Progenitor cell of endocrine pancreas (in vitro differentiated cells): ENCODE data around the gene CASP6. TPM values are rescaled to one million over a fixed set of nuclear protein-coding genes. Genes with fewer than 3 reads are reported as not detected.

Experiments
- DNase-seq: peaks from one replicate; pipeline ENCODE4 v3.0.0; 2021; ENCODE audit warnings: low spot score; ENCODE audit not compliant: unreplicated experiment
- H3K27ac Mint-ChIP-seq: 2 replicates; pipeline ENCODE4 v1.8.0; 2021; ENCODE audit warnings: mild to moderate bottlenecking, moderate library complexity, mixed read lengths
- H3K27me3 Mint-ChIP-seq: 2 replicates; pipeline ENCODE4 v1.8.0; 2021; ENCODE audit warnings: mixed read lengths
- H3K36me3 Mint-ChIP-seq: 2 replicates; pipeline ENCODE4 v1.8.0; 2022; ENCODE audit warnings: mixed read lengths; ENCODE audit not compliant: insufficient read depth
- H3K4me1 Mint-ChIP-seq: 2 replicates; pipeline ENCODE4 v1.8.0; 2021; ENCODE audit warnings: low read depth, mixed read lengths
- H3K4me3 Mint-ChIP-seq: 2 replicates; pipeline ENCODE4 v1.8.0; 2021; ENCODE audit warnings: low read depth, mild to moderate bottlenecking, moderate library complexity, mixed read lengths
- H3K9me3 Mint-ChIP-seq: 2 replicates; pipeline ENCODE4 v1.8.0; 2021; ENCODE audit warnings: low read depth, mixed read lengths
- long read RNA-seq: library from polyadenylated mRNA; unstranded; transcript quantifications from one replicate; pipeline ENCODE4 v2.0.0, GENCODE V29; 2020
- total RNA-seq: library from RNA; stranded (reverse); gene quantifications from 2 replicates; pipeline ENCODE4 v1.2.1, GENCODE V29; 2021
- TF ChIP-seq, protein P1 (sequence below): fragments of 200-600 bp; sonication (generic); IDR thresholded peaks from one replicate; pipeline ENCODE4 v1.5.0; 2021; ENCODE audit warnings: antibody characterized with exemption, mild to moderate bottlenecking; ENCODE audit not compliant: unreplicated experiment

The CASP6 gene
- total RNA-seq = 61.0 and 68.2 TPM in 2 replicates
- long read RNA-seq, transcript CASP6-201 (7 exons, 1,548 nt) = major isoform, 87 of 101 reads
- long read RNA-seq, partial matches to known transcripts = 3 of 101 reads
- long read RNA-seq, other reads (novel, unspliced or antisense) = 11 of 101 reads

DNA sequence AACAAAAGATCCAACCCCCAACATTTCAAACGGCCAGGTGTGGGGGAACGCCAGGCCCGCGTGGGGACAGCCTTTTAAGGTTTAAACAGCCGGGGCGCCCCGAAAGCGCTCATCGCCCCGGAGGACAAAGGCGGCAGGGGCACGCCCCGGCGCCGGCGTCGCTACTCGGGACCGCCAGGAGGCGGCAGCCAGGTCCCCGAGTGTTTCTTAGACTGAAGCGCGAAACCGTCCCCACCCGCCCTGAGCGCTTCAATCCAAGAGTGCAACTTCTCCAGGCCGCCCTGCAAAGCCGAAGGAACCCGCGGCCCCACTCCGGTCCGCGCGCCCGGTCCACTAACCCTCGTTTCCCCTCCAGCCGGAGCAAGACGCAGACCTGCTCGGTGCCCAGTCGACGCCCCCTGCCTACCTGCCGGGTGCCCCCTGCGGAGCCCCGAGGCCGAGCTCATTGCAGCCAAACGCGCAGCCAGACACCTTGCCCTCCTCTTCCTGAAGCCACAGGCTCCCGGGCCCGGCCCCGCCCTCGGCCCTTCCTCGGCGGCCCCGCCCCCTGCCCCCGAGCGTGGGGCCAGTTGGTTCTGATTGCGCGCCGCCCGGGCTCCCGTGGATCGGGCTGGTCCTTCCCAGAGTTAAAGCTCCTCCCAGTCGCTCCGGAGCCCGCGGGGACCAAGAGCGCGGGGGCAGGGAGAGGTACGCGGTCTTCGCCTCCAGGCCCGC, at the start of gene CASP6:
TSS of gene CASP6 (minus strand) at position 496 of the 714 bp plus-strand sequence. CDS start at position 446, 50 bp downstream.
- Mint-ChIP-seq H3K4me3 (peak within 1 kb of the TSS; percentile 96), H3K4me1 (peaks cover 27% of the 10 kb centered on the region), H3K27ac (peak within 1 kb of the TSS; percentile 100), H3K36me3 (peaks cover 18% of the 10 kb centered on the region), H3K27me3 (no peaks in the 10 kb centered on the region), H3K9me3 (no peaks in the 10 kb centered on the region)
- TF ChIP-seq, protein P1, sequence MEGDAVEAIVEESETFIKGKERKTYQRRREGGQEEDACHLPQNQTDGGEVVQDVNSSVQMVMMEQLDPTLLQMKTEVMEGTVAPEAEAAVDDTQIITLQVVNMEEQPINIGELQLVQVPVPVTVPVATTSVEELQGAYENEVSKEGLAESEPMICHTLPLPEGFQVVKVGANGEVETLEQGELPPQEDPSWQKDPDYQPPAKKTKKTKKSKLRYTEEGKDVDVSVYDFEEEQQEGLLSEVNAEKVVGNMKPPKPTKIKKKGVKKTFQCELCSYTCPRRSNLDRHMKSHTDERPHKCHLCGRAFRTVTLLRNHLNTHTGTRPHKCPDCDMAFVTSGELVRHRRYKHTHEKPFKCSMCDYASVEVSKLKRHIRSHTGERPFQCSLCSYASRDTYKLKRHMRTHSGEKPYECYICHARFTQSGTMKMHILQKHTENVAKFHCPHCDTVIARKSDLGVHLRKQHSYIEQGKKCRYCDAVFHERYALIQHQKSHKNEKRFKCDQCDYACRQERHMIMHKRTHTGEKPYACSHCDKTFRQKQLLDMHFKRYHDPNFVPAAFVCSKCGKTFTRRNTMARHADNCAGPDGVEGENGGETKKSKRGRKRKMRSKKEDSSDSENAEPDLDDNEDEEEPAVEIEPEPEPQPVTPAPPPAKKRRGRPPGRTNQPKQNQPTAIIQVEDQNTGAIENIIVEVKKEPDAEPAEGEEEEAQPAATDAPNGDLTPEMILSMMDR = peak; percentile 72
- DNase-seq = peak; percentile 75

DNA sequence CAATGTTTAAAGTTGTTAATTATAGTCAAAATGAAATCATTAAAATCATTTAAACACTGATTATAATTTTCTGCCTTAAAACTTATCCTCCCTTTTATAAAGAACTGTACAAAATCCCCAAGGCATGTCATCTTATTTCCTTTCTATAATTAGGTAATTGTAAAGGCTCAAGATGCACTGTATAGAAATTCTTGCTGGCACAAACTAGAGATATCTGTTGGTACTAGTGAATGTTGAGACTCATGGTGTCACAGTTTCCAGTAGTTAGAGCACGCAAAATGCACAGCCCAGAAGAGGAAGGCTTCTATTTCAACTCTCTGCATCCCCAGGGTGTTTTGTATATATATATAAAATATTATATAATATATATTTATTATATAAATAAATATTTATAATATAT, 49.3 kb upstream of the CASP6 start:
- TF ChIP-seq, protein P1 = no peak
- no peak for DNase-seq
- H3K9me3 Mint-ChIP-seq = no peaks in the 10 kb centered on the region
- H3K4me3 Mint-ChIP-seq = no peak overlapping the region
- peaks cover 2% of the 10 kb centered on the region for H3K4me1 Mint-ChIP-seq
- no peaks in the 10 kb centered on the region for H3K27me3 Mint-ChIP-seq
- H3K27ac Mint-ChIP-seq = no peak overlapping the region
- no peaks in the 10 kb centered on the region for H3K36me3 Mint-ChIP-seq

DNA sequence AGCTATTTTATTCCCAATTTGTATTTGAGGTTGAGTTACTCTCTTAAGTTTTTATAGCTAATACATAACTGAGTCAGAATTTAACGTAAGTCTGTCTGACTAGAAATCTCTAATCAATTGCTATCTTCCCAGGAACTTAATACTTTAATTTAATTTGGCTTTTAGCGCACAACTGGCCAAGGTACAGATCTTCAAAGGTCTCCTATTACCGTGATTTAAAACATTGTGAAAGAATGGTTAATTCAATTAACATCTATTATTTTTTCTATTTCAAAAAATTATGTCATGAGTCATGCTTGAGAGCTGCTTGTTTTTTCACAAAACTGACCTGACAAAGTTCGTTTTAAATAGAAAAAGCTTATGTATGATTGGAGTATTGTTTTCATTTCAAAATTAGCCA, 48.6 kb upstream of the CASP6 start:
- peaks cover 2% of the 10 kb centered on the region for H3K4me1 Mint-ChIP-seq
- no peaks in the 10 kb centered on the region for H3K36me3 Mint-ChIP-seq
- H3K9me3 Mint-ChIP-seq = no peaks in the 10 kb centered on the region

DNA sequence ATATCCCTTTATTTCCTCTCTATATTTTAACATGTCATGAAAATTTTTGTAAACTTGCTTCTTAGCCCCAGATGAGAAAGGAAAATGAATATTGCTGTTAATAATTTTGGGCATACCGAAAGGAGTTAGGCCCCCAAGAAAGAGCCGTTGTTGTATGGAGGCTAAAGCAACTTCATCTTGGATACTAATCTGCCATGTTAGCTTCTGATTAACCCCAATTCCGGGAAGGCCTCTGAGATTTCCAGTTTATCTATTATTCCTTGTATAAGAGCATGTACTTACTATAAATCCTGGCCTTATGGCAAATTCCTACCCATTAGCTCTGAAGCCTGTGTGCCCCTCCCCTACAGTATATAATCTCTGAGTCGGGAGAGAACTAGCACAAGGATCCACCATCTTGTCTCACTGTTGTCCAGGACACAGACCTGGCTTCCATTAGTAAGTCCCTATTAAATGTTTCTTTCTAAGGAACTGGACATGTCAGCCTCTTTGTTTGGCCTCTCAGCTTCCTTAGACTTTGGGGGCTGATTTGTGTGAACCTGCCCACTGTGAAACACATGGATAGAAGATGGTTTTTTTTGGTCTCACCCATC, 47.5 kb upstream of the CASP6 start:
- H3K36me3 Mint-ChIP-seq = no peaks in the 10 kb centered on the region

More for the DNA sequence above, 48.6 kb upstream of the CASP6 start:
- no peaks in the 10 kb centered on the region for H3K27me3 Mint-ChIP-seq
- TF ChIP-seq, protein P1 = no peak
- no peak overlapping the region for H3K27ac Mint-ChIP-seq
- DNase-seq = no peak
- no peak overlapping the region for H3K4me3 Mint-ChIP-seq

GRCh38 chr4:109749388-109750082, 46.3 kb upstream of the CASP6 start:
- H3K27me3 Mint-ChIP-seq = no peaks in the 10 kb centered on the region
- DNase-seq = no peak
- no peaks in the 10 kb centered on the region for H3K9me3 Mint-ChIP-seq
- TF ChIP-seq, protein P1 = no peak
- H3K4me3 Mint-ChIP-seq = no peak overlapping the region
- no peaks in the 10 kb centered on the region for H3K36me3 Mint-ChIP-seq
- H3K27ac Mint-ChIP-seq = no peak overlapping the region
- H3K4me1 Mint-ChIP-seq = peaks cover 2% of the 10 kb centered on the region

More for the DNA sequence above, 47.5 kb upstream of the CASP6 start:
- TF ChIP-seq, protein P1 = no peak
- Mint-ChIP-seq H3K27ac (no peak overlapping the region), H3K4me1 (peaks cover 2% of the 10 kb centered on the region), H3K27me3 (no peaks in the 10 kb centered on the region), H3K4me3 (no peak overlapping the region), H3K9me3 (no peaks in the 10 kb centered on the region)
- no peak for DNase-seq
